ENCODE measurements around the gene BICC1. TPM values are rescaled to one million over a fixed set of nuclear protein-coding genes. Genes with fewer than 3 reads are reported as not detected.

Gene BICC1
- total and polyA plus RNA-seq, 2 of the 8 experiments (the other 6 are each of a cell fraction or from before 2014, with no cell fraction given): 0.20 to 0.73 TPM

GRCh38 chr10:58546137-58546536, 33.5 kb downstream of the BICC1 start:
- WGBS, 2 experiments (ENCODE audit: extremely low coverage in 1 of 2, insufficient coverage in 1 of 2, insufficient read length in 1 of 2, insufficient replicate concordance in 2 of 2, low coverage in 1 of 2, low lambda C conversion rate in 2 of 2, missing lambda C conversion rate in 1 of 2): 95% methylated on average over 1 of the region's 1 CpG; no CpG with 5 or more reads in 1 of the 2 experiments
- no peak overlapping the region for H2AK5ac ChIP-seq (ENCODE audit: low read depth, low read length)
- no peak for TF ChIP-seq POLR2AphosphoS5 (IDR thresholded peaks at IDR 0.05; ENCODE audit: low read depth, low read length)
- TF ChIP-seq GABPA (IDR thresholded peaks at IDR 0.05; ENCODE audit: borderline replicate concordance, insufficient read depth, low read length): no peak
- TF ChIP-seq ASH2L (IDR thresholded peaks at IDR 0.05; ENCODE audit: low read length): no peak
- no peak for TF ChIP-seq TBP (IDR thresholded peaks at IDR 0.05; ENCODE audit: low read depth, low read length)
- no peak for TF ChIP-seq EP300 (IDR thresholded peaks at IDR 0.05; ENCODE audit: borderline replicate concordance in 1 of 2, low read depth in 2 of 2, low read length in 2 of 2)
- TF ChIP-seq ZNF274 (IDR thresholded peaks at IDR 0.05; ENCODE audit: borderline replicate concordance, extremely low read depth, low read length): no peak
- no peak for TF ChIP-seq RXRA (IDR thresholded peaks at IDR 0.05; ENCODE audit: insufficient read depth, low read depth, low read length)
- TF ChIP-seq FOSL1 (IDR thresholded peaks at IDR 0.05; ENCODE audit: insufficient read depth, low read depth, low read length): no peak
- no peak for TF ChIP-seq SIRT6 (IDR thresholded peaks at IDR 0.05; ENCODE audit: low read length)
- TF ChIP-seq SRF (IDR thresholded peaks at IDR 0.05; ENCODE audit: low read depth, low read length): no peak
- TF ChIP-seq TCF12 (IDR thresholded peaks at IDR 0.05; ENCODE audit: low read depth, low read length): no peak
- TF ChIP-seq RAD21 (IDR thresholded peaks at IDR 0.05 in 1 of 2, conservative IDR thresholded peaks at IDR 0.05 in 1 of 2; ENCODE audit: low read depth in 2 of 2, low read length in 2 of 2): no peak
- no peak for TF ChIP-seq CREB1 (IDR thresholded peaks at IDR 0.05)
- TF ChIP-seq KDM1A (IDR thresholded peaks at IDR 0.05; ENCODE audit: borderline replicate concordance, low read length): no peak
- no peak for TF ChIP-seq CEBPB (IDR thresholded peaks at IDR 0.05; ENCODE audit: low read depth, low read length)
- TF ChIP-seq EZH2 (IDR thresholded peaks at IDR 0.05; ENCODE audit: low read depth, low read length, severe bottlenecking): no peak

More at GRCh38 chr10:58546137-58546536, 33.5 kb downstream of the BICC1 start:
- ChIA-PET POLR2A (ENCODE audit: partially characterized antibody) (no interaction called here), CTCF (ENCODE audit: partially characterized antibody) (interaction anchor here (0.7 to 1.3 kb wide), 2 partner anchors 15 to 111 kb away, joined by 3 read pairs; no protein-coding TSS in a partner anchor)
- H3K36me3 ChIP-seq (ENCODE audit: control insufficient read depth in 2 of 4, insufficient read depth in 4 of 4, low read length in 3 of 4): no peaks in the 10 kb centered on the region
- H3K27ac ChIP-seq (ENCODE audit: low read depth, low read length): no peak overlapping the region
- H3K56ac ChIP-seq (replicated peaks; ENCODE audit: insufficient read length, low read depth, low read length): no peak overlapping the region
- H3K4me2 ChIP-seq (ENCODE audit: insufficient read depth in 1 of 2, low read depth in 2 of 2, low read length in 2 of 2): no peak overlapping the region
- no peak overlapping the region for H3K14ac ChIP-seq (ENCODE audit: insufficient read length)
- H2AFZ ChIP-seq (ENCODE audit: low read length): no peak overlapping the region
- no peaks in the 10 kb centered on the region for H3K23me2 ChIP-seq (ENCODE audit: low read depth, low read length)
- DNase-seq (ENCODE audit: low read depth in 1 of 2, low spot score in 2 of 2) (no peak), FAIRE-seq (no peak)
- H4K8ac ChIP-seq (ENCODE audit: extremely low read depth, insufficient read depth, low read length): no peak overlapping the region
- no peak overlapping the region for H3K18ac ChIP-seq (ENCODE audit: extremely low read depth, low read length)
- H3K4me3 ChIP-seq (ENCODE audit: extremely low read depth in 1 of 4, insufficient read depth in 2 of 4, low read depth in 3 of 4, low read length in 4 of 4): no peak overlapping the region
- no peak overlapping the region for H2BK12ac ChIP-seq (ENCODE audit: low read depth, low read length)
- H2BK5ac ChIP-seq (ENCODE audit: low read depth, low read length): no peak overlapping the region
- H3K4ac ChIP-seq (replicated peaks; ENCODE audit: insufficient read length, low read depth, low read length): no peak overlapping the region
- H3K79me1 ChIP-seq (ENCODE audit: low read depth, low read length): no peaks in the 10 kb centered on the region
- H3K9ac ChIP-seq (replicated peaks in 1 of 4; ENCODE audit: extremely low read depth in 1 of 4, low read depth in 3 of 4, low read length in 3 of 4): no peak overlapping the region
- H3K79me2 ChIP-seq (ENCODE audit: control insufficient read depth in 1 of 2, insufficient read depth in 2 of 2, low read length in 2 of 2): no peaks in the 10 kb centered on the region
- H2BK20ac ChIP-seq (ENCODE audit: low read length): no peak overlapping the region
- no peak overlapping the region for H4K91ac ChIP-seq (replicated peaks; ENCODE audit: insufficient read length, low read length)
- H2BK15ac ChIP-seq (ENCODE audit: low read length): no peak overlapping the region
- H3K23ac ChIP-seq (ENCODE audit: insufficient read length): no peak overlapping the region
- H4K5ac ChIP-seq (ENCODE audit: insufficient read length, low read depth, low read length): no peak overlapping the region
- no peaks in the 10 kb centered on the region for H3K9me3 ChIP-seq (ENCODE audit: insufficient read depth in 2 of 2, low read depth in 1 of 2, low read length in 1 of 2)
- H2BK120ac ChIP-seq (replicated peaks; ENCODE audit: low read depth, low read length): no peak overlapping the region
- no peaks in the 10 kb centered on the region for H3K27me3 ChIP-seq (replicated peaks in 1 of 4; ENCODE audit: control insufficient read depth in 3 of 4, extremely low read depth in 1 of 4, insufficient read depth in 3 of 4, low read length in 3 of 4)
- no peaks in the 10 kb centered on the region for H3K4me1 ChIP-seq (replicated peaks in 1 of 4; ENCODE audit: control insufficient read depth in 3 of 4, insufficient read depth in 4 of 4, low read length in 3 of 4)
- no peaks in the 10 kb centered on the region for H4K20me1 ChIP-seq (replicated peaks in 1 of 2; ENCODE audit: control insufficient read depth in 1 of 2, insufficient read depth in 2 of 2, low read length in 2 of 2)
